Suprapubic skin (tissue), 4 donors: Measurements from ENCODE around the gene ZSCAN29. TPM values are rescaled to one million over a fixed set of nuclear protein-coding genes. Genes with fewer than 3 reads are reported as not detected.

Source experiments
- DNase-seq, 2 donors: peaks; one replicate each; pipeline ENCODE4 v3.0.0-alpha.2; 2019; ENCODE audit warnings: low spot score in 2 of 2
- H3K27ac ChIP-seq: fragments of 200-600 bp; sonication (generic); one replicate; pipeline ENCODE4 v1.5.1; 2019
- H3K27me3 ChIP-seq: fragments of 200-600 bp; sonication (generic); one replicate; pipeline ENCODE4 v1.5.1; 2019
- H3K36me3 ChIP-seq: fragments of 200-600 bp; sonication (generic); one replicate; pipeline ENCODE4 v1.5.1; 2019
- H3K4me1 ChIP-seq: fragments of 200-600 bp; sonication (generic); one replicate; pipeline ENCODE4 v1.5.1; 2019
- H3K4me3 ChIP-seq: fragments of 200-600 bp; sonication (generic); one replicate; pipeline ENCODE4 v1.5.1; 2019; ENCODE audit warnings: mild to moderate bottlenecking
- H3K9me3 ChIP-seq: fragments of 200-600 bp; sonication (generic); one replicate; pipeline ENCODE4 v1.5.1; 2019
- EP300 ChIP-seq: sonication (generic); formaldehyde crosslinking; IDR thresholded peaks from one replicate; pipeline ENCODE4 v1.6.1; 2017; ENCODE audit warnings: antibody characterized with exemption
- POLR2A ChIP-seq, 2 donors: fragments of 450-650 bp; IDR thresholded peaks; one replicate each; pipeline ENCODE4 v1.6.1; 2017; ENCODE audit warnings: antibody characterized with exemption in 2 of 2, mild to moderate bottlenecking in 2 of 2, moderate library complexity in 2 of 2
- POLR2AphosphoS5 ChIP-seq, 3 donors: sonication (generic); formaldehyde crosslinking; IDR thresholded peaks; one replicate each; pipeline ENCODE4 v1.6.1; 2017; ENCODE audit warnings: antibody characterized with exemption in 3 of 3
- WGBS: methylation state at CpG from one replicate; pipeline ENCODE4 v1.1.5; 2018; 5-methylcytosine and 5-hydroxymethylcytosine counted together
- total RNA-seq, 4 donors: library from RNA; depleted of rRNA; stranded (reverse); fragments of >200 nt; gene quantifications; one replicate each; pipeline ENCODE4 v1.1.0, GENCODE V29; 2016
- TF ChIP-seq, protein P1 (sequence below), 2 donors: fragments of 200-600 bp in 1 of 2; fragments of 450-650 bp in 1 of 2; sonication (generic) in 1 of 2; IDR thresholded peaks; one replicate each; pipeline ENCODE4 v1.5.1; 2016 to 2019; ENCODE audit warnings: antibody characterized with exemption in 2 of 2, mild to moderate bottlenecking in 1 of 2, moderate library complexity in 1 of 2

Gene ZSCAN29
- total RNA-seq, 4 donors from 2014 or later, result 7.7 to 21.1 (median 16.2) TPM

DNA sequence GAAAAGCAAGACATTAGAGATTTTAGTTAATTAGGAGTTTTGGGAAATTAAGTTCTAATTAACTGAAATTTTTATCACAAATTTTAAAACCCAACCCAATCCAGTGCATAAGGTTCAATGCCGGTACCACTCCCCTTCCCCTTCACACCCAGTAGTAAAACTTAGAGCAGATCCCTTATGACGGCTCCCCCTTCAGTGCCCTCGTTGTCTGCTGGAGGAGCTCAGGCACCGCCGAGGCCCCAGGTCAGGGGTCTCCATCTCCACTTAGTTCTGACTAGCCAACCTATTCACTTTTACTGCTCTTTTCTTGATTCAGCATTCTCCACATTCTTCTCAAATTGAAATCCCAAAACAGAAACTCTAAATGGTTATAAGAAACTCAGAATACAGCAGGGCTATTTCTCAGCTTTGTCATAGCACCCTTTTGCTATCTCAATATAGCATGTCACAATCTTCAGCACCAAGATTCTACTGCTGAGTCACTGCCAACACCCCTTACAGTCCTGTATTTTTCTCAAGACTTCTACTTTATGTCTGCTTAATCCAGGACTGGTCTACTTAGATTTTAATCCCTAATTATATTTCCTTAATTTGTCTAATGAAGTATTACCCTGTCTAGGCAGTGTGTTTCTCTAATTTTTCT is 39.9 kb upstream of the ZSCAN29 start:
- no peaks in the 10 kb centered on the region for H3K27me3 ChIP-seq
- TF ChIP-seq POLR2A (IDR thresholded peaks at IDR 0.05) (no peak), EP300 (no peak), POLR2AphosphoS5 (IDR thresholded peaks at IDR 0.05) (no peak)
- TF ChIP-seq, protein P1, sequence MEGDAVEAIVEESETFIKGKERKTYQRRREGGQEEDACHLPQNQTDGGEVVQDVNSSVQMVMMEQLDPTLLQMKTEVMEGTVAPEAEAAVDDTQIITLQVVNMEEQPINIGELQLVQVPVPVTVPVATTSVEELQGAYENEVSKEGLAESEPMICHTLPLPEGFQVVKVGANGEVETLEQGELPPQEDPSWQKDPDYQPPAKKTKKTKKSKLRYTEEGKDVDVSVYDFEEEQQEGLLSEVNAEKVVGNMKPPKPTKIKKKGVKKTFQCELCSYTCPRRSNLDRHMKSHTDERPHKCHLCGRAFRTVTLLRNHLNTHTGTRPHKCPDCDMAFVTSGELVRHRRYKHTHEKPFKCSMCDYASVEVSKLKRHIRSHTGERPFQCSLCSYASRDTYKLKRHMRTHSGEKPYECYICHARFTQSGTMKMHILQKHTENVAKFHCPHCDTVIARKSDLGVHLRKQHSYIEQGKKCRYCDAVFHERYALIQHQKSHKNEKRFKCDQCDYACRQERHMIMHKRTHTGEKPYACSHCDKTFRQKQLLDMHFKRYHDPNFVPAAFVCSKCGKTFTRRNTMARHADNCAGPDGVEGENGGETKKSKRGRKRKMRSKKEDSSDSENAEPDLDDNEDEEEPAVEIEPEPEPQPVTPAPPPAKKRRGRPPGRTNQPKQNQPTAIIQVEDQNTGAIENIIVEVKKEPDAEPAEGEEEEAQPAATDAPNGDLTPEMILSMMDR (IDR thresholded peaks at IDR 0.05), result no peak
- H3K4me1 ChIP-seq, result no peaks in the 10 kb centered on the region
- no peak overlapping the region for H3K27ac ChIP-seq
- H3K36me3 ChIP-seq, result peaks cover 91% of the 10 kb centered on the region
- no peaks in the 10 kb centered on the region for H3K9me3 ChIP-seq
- H3K4me3 ChIP-seq, result no peak overlapping the region
- no peak for DNase-seq
- 91% methylated on average over 5 of the region's 5 CpGs for WGBS

DNA sequence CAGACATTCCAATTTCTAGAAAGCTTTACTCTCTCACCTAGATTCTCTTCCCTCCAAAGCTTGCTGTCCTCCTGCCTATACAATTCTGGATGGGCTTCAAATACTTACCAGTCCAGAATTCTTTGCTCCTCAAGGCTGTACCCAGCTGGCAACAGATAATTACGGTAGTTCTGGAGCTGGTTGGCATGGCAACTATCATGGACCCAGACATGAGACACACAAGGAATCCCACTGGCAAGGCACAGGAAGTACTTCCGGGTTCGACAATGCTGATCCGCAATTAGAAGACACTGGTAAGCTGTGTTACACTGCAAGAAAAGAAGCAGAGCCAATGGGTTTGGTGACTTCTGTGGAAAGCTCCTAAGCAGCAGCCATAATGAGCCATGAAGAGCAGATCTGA is 37.9 kb upstream of the ZSCAN29 start:
- Histone ChIP-seq H3K27me3 (no peaks in the 10 kb centered on the region), H3K4me3 (no peak overlapping the region), H3K9me3 (no peaks in the 10 kb centered on the region), H3K4me1 (no peaks in the 10 kb centered on the region), H3K27ac (no peak overlapping the region), H3K36me3 (peaks cover 95% of the 10 kb centered on the region)
- 85% methylated on average over 4 of the region's 4 CpGs for WGBS
- TF ChIP-seq POLR2AphosphoS5 (IDR thresholded peaks at IDR 0.05), result no peak
- TF ChIP-seq, protein P1 (IDR thresholded peaks at IDR 0.05), result no peak
- no peak for TF ChIP-seq POLR2A (IDR thresholded peaks at IDR 0.05)
- TF ChIP-seq EP300, result no peak
- DNase-seq, result no peak

DNA sequence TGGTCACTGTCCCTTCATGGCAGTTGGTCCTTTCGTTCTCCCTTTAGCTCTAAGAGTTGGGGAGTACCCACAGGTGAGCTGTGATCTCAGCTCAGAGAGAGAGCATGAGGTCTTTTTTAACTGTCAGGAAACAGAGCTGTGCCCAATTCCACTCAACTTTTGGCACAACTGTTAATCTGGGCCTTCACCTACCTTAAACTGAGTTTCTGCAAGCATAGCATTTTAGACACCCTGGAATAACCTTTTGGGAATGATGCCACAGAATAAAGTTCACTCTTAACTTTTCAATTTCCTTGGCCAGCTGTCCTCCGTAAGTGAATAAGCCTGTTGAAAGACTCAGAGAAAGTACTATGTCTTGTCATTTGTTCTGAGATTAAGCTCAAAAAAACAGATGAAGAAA is 36.0 kb upstream of the ZSCAN29 start:
- peaks cover 93% of the 10 kb centered on the region for H3K36me3 ChIP-seq
- no peak overlapping the region for H3K27ac ChIP-seq
- TF ChIP-seq POLR2AphosphoS5 (IDR thresholded peaks at IDR 0.05) (no peak), POLR2A (IDR thresholded peaks at IDR 0.05) (no peak), EP300 (no peak)
- TF ChIP-seq, protein P1 (IDR thresholded peaks at IDR 0.05), result no peak
- no peak overlapping the region for H3K4me3 ChIP-seq
- no peaks in the 10 kb centered on the region for H3K4me1 ChIP-seq
- 94% methylated on average over 2 of the region's 2 CpGs for WGBS
- no peak for DNase-seq
- no peaks in the 10 kb centered on the region for H3K9me3 ChIP-seq
- H3K27me3 ChIP-seq, result no peaks in the 10 kb centered on the region

DNA sequence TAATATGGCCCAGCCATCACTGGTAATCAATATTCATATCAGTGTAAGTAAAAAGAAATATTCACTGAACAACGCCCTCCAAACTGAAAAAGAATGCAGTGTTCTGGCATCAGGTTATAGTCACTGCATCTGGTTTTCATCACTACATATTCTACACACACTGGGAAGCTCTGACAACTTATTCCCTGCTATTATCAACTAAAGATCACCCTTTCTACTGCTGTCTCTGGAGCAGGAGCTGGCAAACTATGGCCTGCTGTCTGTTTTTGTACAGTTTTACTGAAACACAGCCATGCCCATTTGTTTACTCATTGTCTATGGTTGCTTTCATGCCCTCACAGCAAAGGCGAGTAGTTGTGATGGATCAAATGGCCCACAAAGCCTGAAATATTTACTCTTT is 35.3 kb upstream of the ZSCAN29 start:
- 53% methylated on average over 2 of the region's 2 CpGs for WGBS
- TF ChIP-seq POLR2AphosphoS5 (IDR thresholded peaks at IDR 0.05) (no peak), POLR2A (IDR thresholded peaks at IDR 0.05) (no peak), EP300 (no peak)
- TF ChIP-seq, protein P1 (IDR thresholded peaks at IDR 0.05), result no peak
- no peaks in the 10 kb centered on the region for H3K4me1 ChIP-seq
- DNase-seq, result no peak
- H3K9me3 ChIP-seq, result no peaks in the 10 kb centered on the region
- H3K27me3 ChIP-seq, result no peaks in the 10 kb centered on the region
- no peak overlapping the region for H3K27ac ChIP-seq
- no peak overlapping the region for H3K4me3 ChIP-seq
- peaks cover 98% of the 10 kb centered on the region for H3K36me3 ChIP-seq

DNA sequence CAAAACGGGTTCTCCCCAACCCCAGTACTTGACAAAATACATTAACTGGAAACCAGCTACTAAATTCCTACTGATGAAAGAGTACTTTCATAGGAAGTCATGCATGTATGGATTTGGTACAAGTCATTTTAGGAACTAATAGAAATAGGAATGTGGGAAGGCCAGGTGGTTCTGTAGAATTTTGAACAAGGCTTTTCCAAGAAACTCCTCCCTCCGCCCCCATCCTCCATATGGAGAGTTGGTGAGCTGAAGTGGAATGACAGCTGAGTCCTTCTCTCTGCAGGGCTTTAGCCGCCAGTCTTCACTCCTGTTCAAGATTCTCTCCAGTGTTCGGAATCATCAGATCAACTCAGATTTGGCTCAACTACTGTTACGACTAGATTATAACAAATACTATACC is 33.3 kb upstream of the ZSCAN29 start:
- no peak overlapping the region for H3K4me3 ChIP-seq
- 89% methylated on average over 5 of the region's 5 CpGs for WGBS
- peaks cover 98% of the 10 kb centered on the region for H3K36me3 ChIP-seq
- TF ChIP-seq POLR2A (IDR thresholded peaks at IDR 0.05) (no peak), EP300 (no peak)
- TF ChIP-seq, protein P1 (IDR thresholded peaks at IDR 0.05), result no peak
- DNase-seq, result no peak
- H3K4me1 ChIP-seq, result no peaks in the 10 kb centered on the region
- no peak overlapping the region for H3K27ac ChIP-seq
- no peaks in the 10 kb centered on the region for H3K9me3 ChIP-seq
- H3K27me3 ChIP-seq, result no peaks in the 10 kb centered on the region
